GM18870 (cell line): ENCODE measurements around the gene MED13L.

ENCODE experiments used
- ATAC-seq: cut with Tn5 transposase; IDR thresholded peaks from one replicate; pipeline ENCODE4 v1.9.1; 2021; ENCODE audit warnings: moderate library complexity; ENCODE audit not compliant: unreplicated experiment

MED13L gene

GRCh38 chr12:116099652-116100432 lies 177.7 kb downstream of the MED13L start:
- ATAC-seq, result no peak

- ATAC-seq, result no peak
Measured at GRCh38 chr12:116096874-116097273, 180.6 kb downstream of the MED13L start.

- no peak for ATAC-seq
Measured at GRCh38 chr12:116094475-116094874, 183.0 kb downstream of the MED13L start.

GRCh38 chr12:116093915-116094314 lies 183.6 kb downstream of the MED13L start:
- ATAC-seq, result no peak

DNA sequence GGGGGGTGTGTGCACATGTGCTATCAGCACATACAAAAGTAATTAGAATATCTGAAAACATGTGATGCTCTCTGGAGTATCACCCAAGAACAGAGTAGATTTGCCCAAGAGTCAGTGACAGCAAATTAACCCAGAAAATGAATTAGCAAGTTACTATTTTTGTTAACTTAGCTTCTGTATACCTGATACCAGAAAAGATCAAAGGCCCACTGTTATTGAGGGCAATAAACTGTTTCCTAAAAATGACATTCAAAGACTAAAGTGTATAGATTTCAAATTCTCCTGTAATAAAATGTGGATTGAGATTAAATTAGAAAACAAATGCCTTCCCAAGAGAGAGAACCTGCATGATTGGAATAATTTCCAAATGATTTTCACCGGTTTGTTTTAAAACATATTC lies 184.7 kb downstream of the MED13L start:
- no peak for ATAC-seq

DNA sequence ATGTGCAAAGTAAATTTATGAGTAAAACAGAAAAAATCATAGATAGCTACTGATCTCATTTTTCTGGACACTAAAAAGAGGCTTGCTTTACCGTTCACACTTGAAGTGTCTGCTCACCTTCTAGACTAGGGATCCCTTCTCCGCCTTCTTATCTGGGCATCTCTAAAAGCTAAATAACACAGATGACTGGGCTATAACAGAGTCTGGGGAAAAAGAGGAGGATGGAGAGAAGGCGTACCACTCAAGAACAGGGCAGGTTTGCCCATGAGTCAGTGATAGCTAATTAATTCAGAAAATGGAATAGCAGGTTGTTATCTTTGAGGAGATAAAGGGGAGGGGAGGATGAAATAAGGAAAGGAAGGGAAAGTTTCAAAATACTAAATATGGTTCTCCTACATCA lies 185.3 kb downstream of the MED13L start:
- ATAC-seq, result no peak

DNA sequence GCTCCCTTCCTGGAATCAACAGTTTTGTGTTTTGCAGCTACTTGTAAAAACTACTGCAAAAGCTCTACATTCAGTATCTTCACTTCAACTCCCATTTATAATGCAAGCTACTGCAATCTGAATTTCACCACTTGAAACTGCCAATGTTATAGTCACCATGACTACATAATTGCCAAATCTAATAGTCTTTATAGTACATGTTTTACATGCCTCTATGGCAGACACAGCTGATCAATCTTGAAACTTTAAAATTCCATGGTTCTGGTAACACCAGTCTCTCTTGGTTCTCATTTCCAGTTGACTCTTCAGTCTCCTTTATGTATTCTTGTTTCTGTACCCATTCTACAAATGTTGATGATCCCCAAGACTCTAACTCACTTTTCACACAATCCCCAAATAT lies 185.9 kb downstream of the MED13L start:
- ATAC-seq, result no peak

DNA sequence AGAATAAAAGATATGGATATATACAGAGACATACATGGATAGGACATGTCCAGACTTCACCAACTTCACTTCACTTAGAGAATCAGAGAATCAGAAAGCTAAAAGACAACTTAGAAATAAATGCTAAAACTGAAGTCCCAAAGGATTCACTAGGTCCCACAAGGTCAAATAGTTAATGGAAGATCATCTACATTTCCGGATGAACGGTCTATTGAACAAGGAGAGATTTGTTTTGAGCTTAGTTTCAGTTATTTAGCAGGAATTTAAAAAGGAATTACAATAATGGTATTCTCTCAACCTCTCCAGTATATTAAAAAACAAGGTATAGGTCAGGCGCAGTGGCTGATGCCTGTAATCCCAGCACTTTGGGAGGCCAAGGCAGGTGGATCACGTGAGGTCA lies 187.0 kb downstream of the MED13L start:
- ATAC-seq, result no peak

- no peak for ATAC-seq
Measured at GRCh38 chr12:116089080-116089479, 188.4 kb downstream of the MED13L start.

GRCh38 chr12:116087962-116088361 lies 189.5 kb downstream of the MED13L start:
- ATAC-seq, result no peak

- no peak for ATAC-seq
Measured at GRCh38 chr12:116087399-116087798, 190.1 kb downstream of the MED13L start.

DNA sequence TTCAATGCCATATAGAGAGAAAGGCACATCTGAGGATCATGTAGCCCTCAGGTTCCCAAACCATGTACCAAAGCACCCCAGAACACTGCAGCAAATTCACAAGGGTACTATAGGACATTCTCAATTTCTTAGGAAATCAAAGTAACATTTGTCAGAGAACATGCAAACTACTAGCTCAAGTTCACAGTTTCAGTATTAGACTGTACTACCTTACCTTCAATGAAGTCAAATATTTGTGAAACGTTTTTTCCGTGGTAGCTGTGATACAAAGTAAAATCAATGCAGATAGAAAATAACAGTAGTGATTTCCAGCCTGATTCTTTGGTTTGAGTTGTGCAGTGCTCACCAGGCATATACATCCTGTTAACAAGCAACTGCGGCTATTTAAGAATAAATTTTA lies 197.1 kb downstream of the MED13L start:
- no peak for ATAC-seq

DNA sequence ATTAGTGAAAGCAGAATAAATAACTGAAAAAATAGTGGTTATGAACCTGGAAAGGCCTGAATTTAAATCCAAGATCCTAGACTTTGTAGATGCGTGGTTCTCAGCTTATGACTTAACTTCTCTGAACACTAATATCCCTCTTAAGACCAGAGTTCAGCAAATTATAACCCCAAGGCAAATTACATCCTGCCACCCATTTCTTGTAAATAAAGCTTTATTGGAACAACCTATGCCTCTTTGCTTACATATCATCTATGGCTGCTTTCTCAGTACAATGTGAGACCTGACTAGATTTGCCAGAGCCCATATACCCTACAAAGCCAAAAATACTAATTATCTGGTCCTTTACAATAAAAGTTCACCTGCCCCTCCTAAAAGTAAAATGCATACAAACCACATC lies 199.1 kb downstream of the MED13L start:
- ATAC-seq, result no peak

- no peak for ATAC-seq
Measured at GRCh38 chr12:116077431-116077830, 200.1 kb downstream of the MED13L start.

DNA sequence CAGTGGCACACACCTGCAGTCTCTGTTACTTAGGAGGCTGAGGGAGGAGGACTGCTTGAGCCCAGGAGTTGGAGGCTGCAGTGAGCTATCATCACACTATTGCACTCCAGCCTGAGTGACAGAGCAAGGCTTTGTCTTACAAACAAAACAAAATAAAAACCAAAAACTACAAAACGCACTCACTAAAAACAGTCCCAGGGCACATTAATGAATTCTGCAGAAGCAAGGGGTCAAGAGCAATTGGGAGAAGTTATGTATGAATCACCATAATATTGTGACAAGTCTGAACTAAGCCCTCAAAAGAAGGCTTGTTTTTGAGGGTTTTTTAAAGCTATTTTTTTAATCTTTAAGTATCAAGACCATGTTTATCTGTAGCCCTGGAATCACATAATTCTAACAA lies 201.1 kb downstream of the MED13L start:
- ATAC-seq, result no peak

DNA sequence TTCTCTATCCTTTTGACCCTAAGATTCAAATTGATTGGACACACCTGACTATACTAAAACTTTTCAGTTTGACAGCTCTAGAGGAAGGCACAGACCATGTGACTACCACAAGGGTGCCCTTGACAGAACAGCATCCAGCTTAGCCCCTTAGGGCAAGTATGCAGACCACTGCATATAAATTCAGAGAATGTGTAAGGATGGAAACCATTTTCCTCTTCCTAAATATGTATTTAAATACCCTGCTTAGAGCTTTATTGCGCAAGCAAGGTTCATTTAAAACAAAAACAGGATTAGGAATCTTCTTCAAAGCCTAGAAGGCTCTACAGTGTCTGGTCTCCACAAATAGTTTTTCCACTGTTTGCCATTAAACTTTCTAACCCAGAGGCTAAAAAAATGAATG lies 202.8 kb downstream of the MED13L start:
- no peak for ATAC-seq

GRCh38 chr12:116071555-116072230 lies 205.8 kb downstream of the MED13L start:
- no peak for ATAC-seq

- no peak for ATAC-seq
Measured at GRCh38 chr12:116070444-116070843, 207.0 kb downstream of the MED13L start.

DNA sequence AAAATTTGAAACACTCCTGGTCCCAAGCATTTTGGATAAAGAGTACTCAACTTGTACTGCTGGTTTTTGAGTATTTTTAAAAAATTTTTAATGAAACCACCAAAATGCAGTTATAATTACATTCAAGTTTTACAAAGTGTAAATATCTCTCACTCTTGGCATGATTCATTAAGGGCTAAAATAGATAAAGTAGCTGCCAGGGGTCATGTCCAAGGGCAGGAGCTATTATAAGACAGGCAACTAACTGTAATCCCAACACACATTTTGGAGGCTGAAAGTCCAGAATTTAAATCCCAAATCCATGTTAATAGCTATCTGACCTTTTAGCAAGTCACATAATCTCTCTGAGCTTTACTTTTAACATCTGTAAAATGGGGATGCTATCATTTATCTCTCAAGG lies 207.6 kb downstream of the MED13L start:
- no peak for ATAC-seq

GRCh38 chr12:116068853-116069252 lies 208.6 kb downstream of the MED13L start:
- ATAC-seq, result no peak

DNA sequence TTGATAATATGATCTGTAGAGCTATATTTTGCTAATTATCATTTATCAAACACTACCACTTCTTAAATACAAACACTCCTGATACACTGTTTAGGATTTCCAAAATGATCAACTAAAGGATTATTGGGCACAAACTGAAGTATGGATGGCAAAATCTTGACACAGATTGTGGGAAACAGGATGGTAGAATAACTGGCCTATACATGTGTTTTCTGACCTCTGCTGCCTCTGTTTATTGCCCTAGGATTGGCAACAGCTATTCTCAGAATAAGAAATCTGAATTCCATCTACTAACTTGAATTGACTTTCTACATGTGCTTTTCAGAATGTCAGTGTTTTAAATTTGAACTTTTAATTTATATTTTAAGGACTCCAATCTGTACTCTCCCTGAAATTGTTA lies 209.1 kb downstream of the MED13L start:
- ATAC-seq, result no peak

GRCh38 chr12:116067892-116068291 lies 209.6 kb downstream of the MED13L start:
- no peak for ATAC-seq
